Calu3 (cell line): ENCODE measurements around the gene DMD. TPM values are rescaled to one million over a fixed set of nuclear protein-coding genes. Genes with fewer than 3 reads are reported as not detected.

Experiments
- BruUV-seq: library from RNA; stranded (reverse); fragments of 400-500 nt; replicated peaks from 2 replicates; lab custom pipeline; 2021; lab: Mats Ljungman, UMichigan
- CTCF ChIA-PET: fragments of 300-600 bp; sonication (Branson Sonifier 250); formaldehyde crosslinking; loops from one replicate; lab custom pipeline; 2022; ENCODE audit warnings: antibody characterized with exemption; lab: Charles Lee
- DNase-seq: peaks from one replicate; pipeline ENCODE4 v3.0.0; 2022
- H3K27ac Mint-ChIP-seq: one replicate; pipeline ENCODE4 v1.8.0; 2022; ENCODE audit warnings: mixed read lengths; ENCODE audit not compliant: unreplicated experiment
- H3K27me3 Mint-ChIP-seq: one replicate; pipeline ENCODE4 v1.8.0; 2022; ENCODE audit warnings: mixed read lengths; ENCODE audit not compliant: unreplicated experiment
- H3K36me3 Mint-ChIP-seq: one replicate; pipeline ENCODE4 v1.8.0; 2022; ENCODE audit warnings: mild to moderate bottlenecking, moderate library complexity, mixed read lengths; ENCODE audit not compliant: insufficient read depth, unreplicated experiment
- H3K4me1 Mint-ChIP-seq: one replicate; pipeline ENCODE4 v1.8.0; 2022; ENCODE audit warnings: mild to moderate bottlenecking, low read depth, mixed read lengths; ENCODE audit not compliant: unreplicated experiment
- H3K4me3 Mint-ChIP-seq: one replicate; pipeline ENCODE4 v1.8.0; 2022; ENCODE audit warnings: mild to moderate bottlenecking, low read depth, moderate library complexity, mixed read lengths; ENCODE audit not compliant: unreplicated experiment
- H3K9me3 Mint-ChIP-seq: one replicate; pipeline ENCODE4 v1.8.0; 2022; ENCODE audit warnings: low read depth, mixed read lengths; ENCODE audit not compliant: unreplicated experiment
- CTCF ChIP-seq: fragments of 200-600 bp; IDR thresholded peaks from one replicate; pipeline ENCODE4 v1.8.0; 2022; ENCODE audit warnings: antibody characterized with exemption; ENCODE audit not compliant: unreplicated experiment
- intact Hi-C: fragments of 100-400 bp; cut with micrococcal nuclease; formaldehyde crosslinking; loops from one replicate; pipeline ENCODE4 v1.10.0; 2022; ENCODE audit not compliant: unreplicated experiment
- total RNA-seq: library from RNA; stranded (reverse); gene quantifications from 2 replicates; pipeline ENCODE4 v1.2.3, GENCODE V29; 2022

DMD gene
- total RNA-seq, 1 experiment from 2014 or later, result 11.6 TPM

GRCh38 chrX:31126205-31126604 lies 2085.1 kb downstream of the DMD start:
- H3K9me3 Mint-ChIP-seq, result no peaks in the 10 kb centered on the region
- no peak for TF ChIP-seq CTCF
- no peak overlapping the region for H3K27ac Mint-ChIP-seq
- no peaks in the 10 kb centered on the region for H3K36me3 Mint-ChIP-seq
- CTCF ChIA-PET, result no interaction called here
- no peak overlapping the region for H3K4me3 Mint-ChIP-seq
- intact Hi-C loops, result no loop called here
- no peak for DNase-seq
- no peaks in the 10 kb centered on the region for H3K4me1 Mint-ChIP-seq
- no TSS peak for BruUV-seq
- no peaks in the 10 kb centered on the region for H3K27me3 Mint-ChIP-seq

DNA sequence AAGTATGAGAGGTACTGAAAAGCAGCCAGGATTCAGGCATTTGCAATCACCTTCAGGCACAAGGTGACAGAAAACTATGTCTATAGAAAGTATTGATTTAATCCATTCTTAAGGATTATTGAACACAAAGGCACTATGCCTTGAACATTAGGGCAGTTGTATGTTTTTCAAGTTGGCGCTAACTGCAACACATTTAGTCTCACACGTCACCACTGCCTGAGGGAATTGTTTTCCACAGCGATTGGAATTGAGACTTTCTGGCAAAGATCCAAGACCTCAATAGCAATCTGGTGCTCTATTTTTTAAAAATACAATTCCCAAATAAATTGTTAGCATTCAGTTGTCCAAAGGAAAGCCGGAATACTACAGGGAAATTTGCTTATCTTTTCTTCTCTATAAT lies 2086.8 kb downstream of the DMD start:
- CTCF ChIA-PET, result no interaction called here
- no peak for DNase-seq
- intact Hi-C loops, result no loop called here
- no TSS peak for BruUV-seq
- H3K4me1 Mint-ChIP-seq, result no peaks in the 10 kb centered on the region
- no peaks in the 10 kb centered on the region for H3K9me3 Mint-ChIP-seq
- no peak overlapping the region for H3K27ac Mint-ChIP-seq
- H3K27me3 Mint-ChIP-seq, result no peaks in the 10 kb centered on the region
- H3K4me3 Mint-ChIP-seq, result no peak overlapping the region
- TF ChIP-seq CTCF, result no peak
- H3K36me3 Mint-ChIP-seq, result no peaks in the 10 kb centered on the region

DNA sequence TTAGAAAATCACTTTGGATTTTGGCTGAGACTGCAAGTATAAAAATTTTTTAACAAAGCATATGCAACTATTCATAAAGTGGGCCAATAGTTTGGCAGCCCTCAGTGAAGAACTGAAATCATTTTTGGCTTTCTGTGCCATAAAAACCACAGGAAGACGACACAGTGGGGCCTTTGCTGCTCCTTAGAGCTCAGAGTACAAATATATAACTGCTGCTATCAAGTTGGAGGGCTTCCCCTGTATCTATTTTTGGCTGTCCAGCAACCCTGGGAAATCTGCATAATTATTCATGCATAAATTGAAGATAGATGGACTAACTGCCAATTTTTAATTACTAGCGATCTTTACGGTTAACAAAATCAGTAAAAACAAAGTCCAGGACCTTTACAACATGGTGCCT lies 2088.0 kb downstream of the DMD start:
- H3K4me3 Mint-ChIP-seq, result no peak overlapping the region
- CTCF ChIA-PET, result no interaction called here
- H3K27ac Mint-ChIP-seq, result no peak overlapping the region
- TF ChIP-seq CTCF, result no peak
- no peaks in the 10 kb centered on the region for H3K4me1 Mint-ChIP-seq
- H3K36me3 Mint-ChIP-seq, result no peaks in the 10 kb centered on the region
- intact Hi-C loops, result no loop called here
- BruUV-seq, result no TSS peak
- H3K27me3 Mint-ChIP-seq, result no peaks in the 10 kb centered on the region
- DNase-seq, result no peak
- no peaks in the 10 kb centered on the region for H3K9me3 Mint-ChIP-seq

DNA sequence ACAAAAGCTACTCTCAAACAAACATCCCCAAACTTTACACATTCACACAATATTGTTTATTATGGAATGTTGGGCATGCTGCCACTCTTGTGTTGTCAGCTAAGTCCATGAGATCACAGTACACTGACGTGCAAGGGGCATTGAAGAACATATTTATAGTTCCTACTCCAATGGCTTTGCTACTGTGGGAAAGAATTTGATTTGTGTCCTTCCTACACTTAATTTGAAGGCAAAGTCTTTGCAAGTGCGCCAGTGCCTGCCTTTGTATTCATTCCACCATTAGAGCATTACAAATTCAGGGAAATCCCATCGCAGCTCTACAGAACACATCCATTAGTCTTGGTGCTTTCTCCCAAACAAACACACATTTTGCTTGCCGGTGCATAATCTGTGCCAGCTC lies 2094.1 kb downstream of the DMD start:
- H3K27ac Mint-ChIP-seq, result no peak overlapping the region
- H3K36me3 Mint-ChIP-seq, result no peaks in the 10 kb centered on the region
- intact Hi-C loops, result no loop called here
- H3K9me3 Mint-ChIP-seq, result no peaks in the 10 kb centered on the region
- no TSS peak for BruUV-seq
- no peak for DNase-seq
- H3K27me3 Mint-ChIP-seq, result peaks cover 17% of the 10 kb centered on the region
- no peak overlapping the region for H3K4me3 Mint-ChIP-seq
- CTCF ChIA-PET, result no interaction called here
- no peak for TF ChIP-seq CTCF
- H3K4me1 Mint-ChIP-seq, result no peaks in the 10 kb centered on the region
